HEK293T (cell line): ENCODE measurements around the gene TCF15.

ENCODE experiments used
- BHLHE40 ChIP-seq: fragments of 450-650 bp; IDR thresholded peaks from 2 replicates; pipeline ENCODE4 v1.6.1; 2016; ENCODE audit warnings: mild to moderate bottlenecking, moderate library complexity, borderline replicate concordance
- HDGF ChIP-seq: fragments of 450-650 bp; IDR thresholded peaks from 2 replicates; pipeline ENCODE4 v1.6.1; 2017; ENCODE audit warnings: antibody characterized with exemption, borderline replicate concordance
- SP1 ChIP-seq: fragments of 450-650 bp; IDR thresholded peaks from 2 replicates; pipeline ENCODE4 v1.6.1; 2017
- SUZ12 ChIP-seq: fragments of 450-650 bp; IDR thresholded peaks from 2 replicates; pipeline ENCODE4 v1.6.1; 2016; ENCODE audit warnings: mild to moderate bottlenecking
- ZNF384 ChIP-seq: fragments of 450-650 bp; IDR thresholded peaks from 2 replicates; pipeline ENCODE4 v1.6.1; 2016

DNA sequence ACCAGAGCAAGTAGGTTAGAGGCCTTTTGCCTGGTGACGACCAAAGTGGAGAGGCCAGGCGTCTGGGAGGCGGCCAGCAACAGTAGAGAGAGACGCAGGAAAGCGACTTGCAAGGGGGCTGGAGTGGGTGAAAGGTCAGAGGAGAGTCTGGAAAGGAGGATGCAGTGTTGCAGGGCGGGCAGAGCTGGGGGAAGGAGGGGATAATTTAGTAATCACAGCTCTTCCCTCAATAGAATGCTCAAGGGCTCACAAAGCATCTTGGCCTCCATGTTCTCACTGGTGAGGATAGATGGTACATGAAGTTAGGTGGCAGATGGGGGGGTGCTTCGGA lies 25.2 kb downstream of the TCF15 start:
- TF ChIP-seq SUZ12: no peak
- no peak for TF ChIP-seq BHLHE40
- TF ChIP-seq ZNF384: no peak
- TF ChIP-seq SP1: no peak
- no peak for TF ChIP-seq HDGF
